ENCODE data around the gene FAM131B. TPM values are rescaled to one million over a fixed set of nuclear protein-coding genes. Genes with fewer than 3 reads are reported as not detected.

FAM131B gene
- total RNA-seq, 1 donor from 2014 or later, result 15.5 TPM

- TF ChIP-seq CTCF (conservative IDR thresholded peaks at IDR 0.05), result no peak
- Mint-ChIP-seq H3K36me3 (ENCODE audit: low read depth) (peaks cover 6% of the 10 kb centered on the region), H3K27ac (ENCODE audit: unreplicated experiment) (no peak overlapping the region), H3K4me1 (no peaks in the 10 kb centered on the region), H3K27me3 (ENCODE audit: low read depth) (no peaks in the 10 kb centered on the region), H3K4me3 (no peak overlapping the region), H3K9me3 (no peaks in the 10 kb centered on the region)
- no peak for DNase-seq (ENCODE audit: low read depth, low spot score)
These were observed 27.0 kb upstream of the FAM131B start for GRCh38 chr7:143389316-143390103.

DNA sequence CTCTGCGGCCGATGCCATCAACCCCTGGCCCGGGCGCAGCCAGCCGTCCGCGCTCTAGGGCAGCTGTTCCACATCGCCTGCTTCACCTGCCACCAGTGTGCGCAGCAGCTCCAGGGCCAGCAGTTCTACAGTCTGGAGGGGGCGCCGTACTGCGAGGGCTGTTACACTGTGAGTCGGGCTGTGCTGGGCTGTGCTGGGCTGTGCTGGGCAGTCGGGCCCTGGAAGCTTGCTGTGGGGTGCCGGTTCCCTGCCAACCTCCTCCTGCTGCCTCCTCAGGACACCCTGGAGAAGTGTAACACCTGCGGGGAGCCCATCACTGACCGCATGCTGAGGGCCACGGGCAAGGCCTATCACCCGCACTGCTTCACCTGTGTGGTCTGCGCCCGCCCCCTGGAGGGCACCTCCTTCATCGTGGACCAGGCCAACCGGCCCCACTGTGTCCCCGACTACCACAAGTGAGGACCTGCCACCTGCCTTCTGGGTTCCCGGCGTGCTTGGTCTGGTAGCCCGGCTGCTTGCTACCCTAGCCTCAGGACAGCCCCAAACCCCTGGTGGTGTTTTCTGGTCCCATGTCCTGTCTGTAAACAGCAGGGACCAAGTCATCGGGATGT is 26.1 kb upstream of the FAM131B start:
- Mint-ChIP-seq H3K4me1 (no peaks in the 10 kb centered on the region), H3K9me3 (no peaks in the 10 kb centered on the region), H3K36me3 (ENCODE audit: low read depth) (peaks cover 6% of the 10 kb centered on the region), H3K27me3 (ENCODE audit: low read depth) (no peaks in the 10 kb centered on the region), H3K27ac (ENCODE audit: unreplicated experiment) (no peak overlapping the region), H3K4me3 (no peak overlapping the region)
- no peak for DNase-seq (ENCODE audit: low read depth, low spot score)
- TF ChIP-seq CTCF (conservative IDR thresholded peaks at IDR 0.05), result no peak

DNA sequence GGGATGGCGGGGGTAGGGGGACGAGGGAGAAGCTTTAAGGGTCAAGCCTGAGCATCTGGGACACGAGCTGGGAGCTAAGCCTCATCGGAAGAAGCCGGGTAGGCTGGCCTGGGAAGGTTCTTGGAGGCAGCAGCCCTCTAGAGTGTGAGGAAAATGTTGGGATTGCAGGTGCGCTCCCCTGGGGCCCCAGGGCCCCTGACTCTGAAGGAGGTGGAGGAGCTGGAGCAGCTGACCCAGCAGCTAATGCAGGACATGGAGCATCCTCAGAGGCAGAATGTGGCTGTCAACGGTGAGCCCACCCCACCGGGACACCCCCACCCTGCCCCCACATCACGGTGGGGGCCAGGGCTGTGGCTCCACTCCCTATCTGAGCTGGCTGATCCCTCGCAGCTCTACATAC is 25.5 kb upstream of the FAM131B start:
- Mint-ChIP-seq H3K27me3 (ENCODE audit: low read depth) (no peaks in the 10 kb centered on the region), H3K4me3 (no peak overlapping the region), H3K27ac (ENCODE audit: unreplicated experiment) (no peak overlapping the region), H3K36me3 (ENCODE audit: low read depth) (peaks cover 6% of the 10 kb centered on the region), H3K4me1 (no peaks in the 10 kb centered on the region), H3K9me3 (no peaks in the 10 kb centered on the region)
- TF ChIP-seq CTCF (conservative IDR thresholded peaks at IDR 0.05), result no peak
- DNase-seq (ENCODE audit: low read depth, low spot score), result no peak

DNA sequence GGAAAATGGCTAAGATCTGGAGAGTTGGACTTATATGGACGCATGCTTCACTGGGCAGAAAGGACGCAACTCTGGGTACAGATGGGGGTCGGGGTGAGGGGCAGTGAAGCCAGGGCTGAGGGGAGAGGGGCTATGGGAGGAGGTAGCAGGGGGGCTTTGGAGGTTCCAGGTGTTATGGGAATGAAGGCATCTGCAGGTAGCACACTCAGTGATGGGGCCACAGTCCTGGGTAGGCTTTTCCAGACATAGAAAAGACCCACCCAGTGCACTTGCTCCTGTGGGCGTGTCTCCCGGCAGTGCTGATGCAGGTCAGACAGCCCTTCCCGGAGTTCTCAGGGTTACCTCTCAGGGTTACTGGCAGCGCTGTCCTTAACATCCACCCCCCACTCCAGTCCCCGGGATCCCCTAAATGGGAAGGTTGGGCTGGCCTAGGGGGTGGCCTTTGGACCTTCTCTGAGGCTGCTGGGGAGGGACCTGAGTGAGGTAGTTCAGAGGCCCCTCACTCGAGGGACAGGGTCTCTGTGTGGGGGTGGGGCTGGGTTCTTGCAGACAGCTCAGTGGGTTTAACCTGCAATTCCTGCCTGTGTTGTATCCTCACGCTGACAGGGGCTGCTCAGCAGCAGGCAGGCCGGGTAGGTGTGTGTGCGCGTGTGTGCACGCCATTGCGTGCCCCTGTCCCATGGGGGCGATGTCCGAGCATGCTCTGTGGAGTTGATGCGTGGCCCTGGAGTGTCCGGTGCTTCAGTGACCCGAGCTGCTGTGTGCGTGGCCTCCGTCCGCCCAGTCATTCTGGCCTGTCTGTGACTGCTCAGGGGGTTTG is 24.9 kb upstream of the FAM131B start:
- H3K9me3 Mint-ChIP-seq, result no peaks in the 10 kb centered on the region
- DNase-seq (ENCODE audit: low read depth, low spot score), result no peak
- H3K27me3 Mint-ChIP-seq (ENCODE audit: low read depth), result no peaks in the 10 kb centered on the region
- H3K4me3 Mint-ChIP-seq, result no peak overlapping the region
- no peak overlapping the region for H3K27ac Mint-ChIP-seq (ENCODE audit: unreplicated experiment)
- H3K36me3 Mint-ChIP-seq (ENCODE audit: low read depth), result peaks cover 6% of the 10 kb centered on the region
- H3K4me1 Mint-ChIP-seq, result no peaks in the 10 kb centered on the region
- no peak for TF ChIP-seq CTCF (conservative IDR thresholded peaks at IDR 0.05)

DNA sequence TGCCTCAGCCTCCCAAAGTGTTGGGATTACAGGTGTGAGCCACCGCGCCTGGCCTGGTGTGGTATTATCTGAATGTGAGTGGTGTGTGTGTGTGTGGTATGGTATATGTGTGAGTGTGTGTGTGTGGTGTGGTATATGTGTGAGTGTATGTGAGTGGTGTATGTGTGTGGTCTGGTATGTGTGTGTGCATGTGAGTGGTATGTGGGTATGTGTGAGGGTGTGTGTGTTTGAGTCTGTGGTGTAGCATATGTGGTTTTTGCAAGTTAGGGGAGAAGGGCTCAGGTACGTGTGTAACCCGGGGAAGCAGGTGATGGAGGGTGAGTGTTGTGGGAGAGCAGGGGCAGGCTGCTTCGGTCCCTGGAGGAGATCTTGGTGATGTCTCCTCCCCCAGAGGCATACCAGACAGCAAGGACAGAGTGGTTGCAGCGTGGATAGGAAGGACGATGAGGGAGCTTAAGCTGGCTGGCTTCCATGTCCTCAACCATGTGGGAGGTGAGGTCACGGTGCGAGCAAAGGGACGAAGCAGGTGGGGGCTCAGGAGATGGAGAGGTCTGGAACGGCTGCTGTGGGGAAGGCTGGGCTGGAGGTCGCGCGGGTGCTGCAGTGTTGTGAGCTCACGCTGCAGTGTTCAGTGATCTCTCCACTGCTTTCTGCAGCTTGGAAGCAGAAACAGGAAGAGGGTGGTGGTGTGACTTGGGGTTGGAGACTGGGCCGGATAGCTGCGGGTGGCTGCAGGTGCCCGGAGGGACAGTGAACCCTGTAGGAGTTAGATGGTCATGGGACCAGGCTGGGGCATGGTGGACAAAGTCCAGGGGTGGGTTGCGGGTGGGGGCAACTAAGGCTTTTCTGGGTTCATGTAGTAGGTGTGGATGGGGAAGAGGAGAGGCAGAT is 23.6 kb upstream of the FAM131B start:
- TF ChIP-seq CTCF (conservative IDR thresholded peaks at IDR 0.05), result no peak
- peaks cover 6% of the 10 kb centered on the region for H3K36me3 Mint-ChIP-seq (ENCODE audit: low read depth)
- no peaks in the 10 kb centered on the region for H3K27me3 Mint-ChIP-seq (ENCODE audit: low read depth)
- no peaks in the 10 kb centered on the region for H3K9me3 Mint-ChIP-seq
- no peaks in the 10 kb centered on the region for H3K4me1 Mint-ChIP-seq
- DNase-seq (ENCODE audit: low read depth, low spot score), result no peak
- no peak overlapping the region for H3K27ac Mint-ChIP-seq (ENCODE audit: unreplicated experiment)
- no peak overlapping the region for H3K4me3 Mint-ChIP-seq
